Measurements from ENCODE around the gene SND1. TPM values are rescaled to one million over a fixed set of nuclear protein-coding genes. Genes with fewer than 3 reads are reported as not detected.

SND1 gene
- total RNA-seq, 6 experiments from 2014 or later: 217 to 259 (median 247) TPM

- H3K4me3 Mint-ChIP-seq: no peak overlapping the region
- TF ChIP-seq, protein P1, sequence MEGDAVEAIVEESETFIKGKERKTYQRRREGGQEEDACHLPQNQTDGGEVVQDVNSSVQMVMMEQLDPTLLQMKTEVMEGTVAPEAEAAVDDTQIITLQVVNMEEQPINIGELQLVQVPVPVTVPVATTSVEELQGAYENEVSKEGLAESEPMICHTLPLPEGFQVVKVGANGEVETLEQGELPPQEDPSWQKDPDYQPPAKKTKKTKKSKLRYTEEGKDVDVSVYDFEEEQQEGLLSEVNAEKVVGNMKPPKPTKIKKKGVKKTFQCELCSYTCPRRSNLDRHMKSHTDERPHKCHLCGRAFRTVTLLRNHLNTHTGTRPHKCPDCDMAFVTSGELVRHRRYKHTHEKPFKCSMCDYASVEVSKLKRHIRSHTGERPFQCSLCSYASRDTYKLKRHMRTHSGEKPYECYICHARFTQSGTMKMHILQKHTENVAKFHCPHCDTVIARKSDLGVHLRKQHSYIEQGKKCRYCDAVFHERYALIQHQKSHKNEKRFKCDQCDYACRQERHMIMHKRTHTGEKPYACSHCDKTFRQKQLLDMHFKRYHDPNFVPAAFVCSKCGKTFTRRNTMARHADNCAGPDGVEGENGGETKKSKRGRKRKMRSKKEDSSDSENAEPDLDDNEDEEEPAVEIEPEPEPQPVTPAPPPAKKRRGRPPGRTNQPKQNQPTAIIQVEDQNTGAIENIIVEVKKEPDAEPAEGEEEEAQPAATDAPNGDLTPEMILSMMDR (IDR thresholded peaks at IDR 0.05): no peak
- no peak for DNase-seq
- H3K27me3 Mint-ChIP-seq (ENCODE audit: insufficient read depth): no peaks in the 10 kb centered on the region
- peak overlapping the region; percentile 29; the same call in 1 of the 2 replicates for H3K27ac Mint-ChIP-seq
- H3K4me1 Mint-ChIP-seq (ENCODE audit: low read depth): peaks cover 22% of the 10 kb centered on the region
- H3K9me3 Mint-ChIP-seq: peaks cover 17% of the 10 kb centered on the region
- peaks cover 49% of the 10 kb centered on the region for H3K36me3 Mint-ChIP-seq (ENCODE audit: low read depth)
These were observed 63.3 kb downstream of the SND1 start for GRCh38 chr7:127715272-127715671.

- H3K4me3 Mint-ChIP-seq: no peak overlapping the region
- H3K36me3 Mint-ChIP-seq (ENCODE audit: low read depth): peaks cover 43% of the 10 kb centered on the region
- peaks cover 16% of the 10 kb centered on the region for H3K9me3 Mint-ChIP-seq
- DNase-seq: no peak
- H3K4me1 Mint-ChIP-seq (ENCODE audit: low read depth): peaks cover 22% of the 10 kb centered on the region
- H3K27ac Mint-ChIP-seq: peak overlapping the region; percentile 29; the same call in 1 of the 2 replicates
- TF ChIP-seq, protein P1 (IDR thresholded peaks at IDR 0.05): no peak
- H3K27me3 Mint-ChIP-seq (ENCODE audit: insufficient read depth): no peaks in the 10 kb centered on the region
These were observed 63.9 kb downstream of the SND1 start for GRCh38 chr7:127715901-127716300.

DNA sequence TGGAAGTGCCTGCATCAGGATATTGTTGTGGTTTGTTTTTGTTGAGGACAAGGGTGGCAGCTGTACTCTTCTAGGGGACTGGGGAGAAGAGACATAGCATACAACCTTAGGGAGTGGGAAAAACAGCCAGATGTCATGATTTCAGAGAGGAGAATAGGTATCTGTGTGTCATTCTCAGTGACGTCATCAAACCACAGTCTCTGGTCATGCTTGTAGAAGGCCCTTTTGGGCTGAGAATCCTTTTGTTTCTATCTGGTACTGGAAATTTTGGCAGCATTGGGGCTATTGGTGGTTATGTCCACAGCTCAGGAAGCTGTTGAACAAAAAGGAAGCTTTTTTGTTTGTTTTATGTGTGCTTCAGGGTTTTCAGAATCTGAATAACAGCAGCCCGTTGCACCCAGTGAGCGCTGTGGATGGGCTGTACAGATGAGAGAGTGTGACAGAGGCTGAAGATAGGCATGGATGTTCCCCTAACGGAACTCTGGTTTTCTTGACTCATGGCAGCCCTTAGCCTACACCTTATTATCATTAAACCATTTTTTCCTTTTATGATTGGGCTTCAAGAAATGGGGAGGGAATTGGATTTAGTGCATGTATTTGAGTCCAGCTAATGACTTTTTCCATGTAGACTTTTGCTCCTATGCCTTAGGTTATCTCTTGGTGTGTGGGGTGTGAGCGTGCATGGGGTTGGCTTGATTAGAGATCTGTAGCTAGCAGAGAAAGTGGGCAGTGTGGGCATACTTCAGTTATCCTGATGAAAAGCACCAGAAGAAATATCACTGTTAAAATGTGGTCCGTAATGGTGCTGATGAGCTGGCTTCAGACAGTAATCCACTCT lies 65.7 kb downstream of the SND1 start:
- peaks cover 22% of the 10 kb centered on the region for H3K4me1 Mint-ChIP-seq (ENCODE audit: low read depth)
- TF ChIP-seq, protein P1 (IDR thresholded peaks at IDR 0.05): no peak
- peak overlapping the region; percentile 6; the same call in 1 of the 2 replicates for H3K27ac Mint-ChIP-seq
- no peak overlapping the region for H3K4me3 Mint-ChIP-seq
- 0 out of 2 replicates have a peak, but pooled peaks cover under 1% of the 10 kb centered on the region for H3K9me3 Mint-ChIP-seq
- H3K36me3 Mint-ChIP-seq (ENCODE audit: low read depth): peaks cover 38% of the 10 kb centered on the region
- no peak for DNase-seq
- H3K27me3 Mint-ChIP-seq (ENCODE audit: insufficient read depth): no peaks in the 10 kb centered on the region

DNA sequence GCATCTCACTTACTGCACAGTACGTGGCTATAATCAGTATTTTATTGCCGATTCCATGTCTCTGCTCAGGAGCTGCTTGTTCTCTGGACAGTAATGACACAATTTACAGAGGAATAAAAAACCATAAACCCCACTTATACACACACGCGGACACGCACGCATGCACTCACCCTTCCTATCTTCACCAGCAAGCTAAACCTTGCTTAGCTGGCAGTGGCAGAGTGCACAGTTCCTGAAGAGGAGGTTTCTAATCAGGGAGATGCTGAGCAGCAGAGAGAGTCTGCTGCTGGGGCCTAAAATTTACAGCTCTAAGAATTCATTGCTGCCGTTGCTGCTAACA lies 66.3 kb downstream of the SND1 start:
- TF ChIP-seq, protein P1 (IDR thresholded peaks at IDR 0.05): no peak
- Mint-ChIP-seq H3K4me3 (no peak overlapping the region), H3K9me3 (no peaks in the 10 kb centered on the region), H3K36me3 (ENCODE audit: low read depth) (peaks cover 38% of the 10 kb centered on the region), H3K4me1 (ENCODE audit: low read depth) (peaks cover 22% of the 10 kb centered on the region), H3K27me3 (ENCODE audit: insufficient read depth) (no peaks in the 10 kb centered on the region), H3K27ac (no peak overlapping the region)
- no peak for DNase-seq

DNA sequence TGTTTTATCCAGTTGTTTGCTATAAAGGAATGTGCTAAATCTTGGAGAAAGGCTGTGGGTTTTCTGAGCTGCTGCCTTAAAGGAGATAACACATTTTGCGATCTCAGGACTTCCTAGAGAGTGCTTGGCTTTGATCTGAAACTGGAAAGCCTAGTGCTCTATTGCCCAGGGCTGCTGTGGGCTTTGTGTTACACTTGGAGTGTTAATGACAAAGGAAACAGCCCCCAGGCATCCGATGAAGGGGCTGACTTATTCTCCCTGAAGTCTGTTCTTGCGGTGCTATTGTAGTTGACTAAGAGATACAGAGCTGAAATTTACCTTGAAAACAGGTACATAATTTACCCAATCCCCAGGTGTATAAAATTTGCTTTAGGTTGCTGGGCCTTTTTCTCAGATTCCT lies 74.5 kb downstream of the SND1 start:
- no peak overlapping the region for H3K27ac Mint-ChIP-seq
- peaks cover 27% of the 10 kb centered on the region for H3K36me3 Mint-ChIP-seq (ENCODE audit: low read depth)

More for the DNA sequence above, 74.5 kb downstream of the SND1 start:
- Mint-ChIP-seq H3K4me1 (ENCODE audit: low read depth) (0 out of 2 replicates have a peak, but pooled peaks cover under 1% of the 10 kb centered on the region), H3K27me3 (ENCODE audit: insufficient read depth) (no peaks in the 10 kb centered on the region), H3K9me3 (no peaks in the 10 kb centered on the region), H3K4me3 (no peak overlapping the region)
- TF ChIP-seq, protein P1 (IDR thresholded peaks at IDR 0.05): no peak
- no peak for DNase-seq
